HG03175 (cell line): ENCODE results near the gene STBD1.
"Not testable (repeated sequence)": the region's sequence is repeated elsewhere in the genome, so short reads cannot be mapped to it uniquely, and the experiment has no call there.

Source experiments
- ATAC-seq: cut with Tn5 transposase; IDR thresholded peaks from one replicate; pipeline ENCODE4 v1.9.1; 2021; ENCODE audit warnings: mild to moderate bottlenecking, moderate library complexity; ENCODE audit not compliant: unreplicated experiment

STBD1 gene

GRCh38 chr4:76305971-76306881 is at the start of gene STBD1:
Gene STBD1, plus strand, starts transcription at chr4:76306733. Its CDS starts 37 bp downstream, at chr4:76306770.
- no peak for ATAC-seq

DNA sequence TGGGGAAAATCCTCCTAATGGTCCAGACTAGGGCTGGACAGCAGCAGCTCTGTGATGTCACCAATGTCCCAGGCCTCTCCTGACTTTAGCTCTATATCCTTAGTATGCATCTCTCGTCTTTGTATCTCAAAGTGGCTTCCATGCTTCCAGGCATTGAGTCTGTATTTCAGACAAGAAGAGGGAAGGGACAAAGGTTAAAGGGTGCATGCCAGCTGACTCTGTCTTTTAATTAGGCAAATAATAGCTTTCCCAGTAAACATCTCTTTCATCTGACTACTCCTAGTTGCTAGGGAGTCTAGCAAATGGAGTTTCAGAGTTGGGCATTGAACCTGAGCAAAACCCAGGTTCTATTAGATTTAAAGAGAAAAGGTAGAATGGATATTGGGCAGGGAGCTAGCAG is 49.6 kb upstream of the STBD1 start:
- no peak for ATAC-seq

GRCh38 chr4:76257824-76258223 is 48.7 kb upstream of the STBD1 start:
- ATAC-seq, result no peak

GRCh38 chr4:76260571-76260970 is 46.0 kb upstream of the STBD1 start:
- no peak for ATAC-seq

- ATAC-seq, result no peak
These were observed 40.8 kb upstream of the STBD1 start for GRCh38 chr4:76265631-76266218.

DNA sequence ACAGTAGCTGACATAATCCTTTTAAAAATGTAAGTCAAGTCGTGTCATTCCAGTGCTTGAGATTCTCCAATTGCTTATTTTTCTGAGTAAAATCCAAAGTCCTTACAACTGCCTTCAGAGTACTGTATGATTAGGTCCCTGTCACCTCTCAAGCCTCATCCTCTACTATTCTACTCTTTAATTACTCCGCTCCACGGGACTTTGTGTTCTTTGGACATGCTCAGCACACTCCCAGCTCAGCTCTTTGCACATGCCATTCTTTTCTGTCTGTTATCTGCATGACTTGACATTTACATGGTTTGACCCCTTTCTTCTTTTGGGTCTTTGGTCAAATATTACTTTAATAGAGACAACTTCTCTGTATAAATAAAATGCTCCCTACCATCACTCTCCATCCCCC is 39.9 kb upstream of the STBD1 start:
- no peak for ATAC-seq

- no peak for ATAC-seq
These were observed 38.7 kb upstream of the STBD1 start for GRCh38 chr4:76267811-76268210.

- no peak for ATAC-seq
These were observed 36.0 kb upstream of the STBD1 start for GRCh38 chr4:76270244-76271175.

- no peak for ATAC-seq
These were observed 35.3 kb upstream of the STBD1 start for GRCh38 chr4:76271248-76271647.

- ATAC-seq, result no peak
These were observed 34.5 kb upstream of the STBD1 start for GRCh38 chr4:76272073-76272472.

DNA sequence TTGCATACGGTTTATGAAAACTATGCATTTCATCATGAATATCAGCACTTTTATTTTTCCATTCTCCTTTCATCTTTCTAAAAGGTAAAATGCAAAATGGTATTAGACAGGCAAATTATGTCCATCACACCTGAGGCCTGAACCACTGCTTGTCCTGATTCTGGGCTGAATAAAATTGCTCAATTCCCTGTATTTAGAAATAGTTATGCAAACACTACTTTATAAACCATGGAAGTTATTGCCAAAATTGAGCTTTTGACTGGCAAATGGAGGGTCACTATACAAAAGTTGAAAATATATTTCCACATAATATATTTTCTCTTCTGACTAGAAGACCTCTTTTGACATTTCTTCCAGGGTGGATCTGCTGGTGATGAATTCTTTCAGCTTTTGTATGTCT is 34.0 kb upstream of the STBD1 start:
- ATAC-seq, result no peak

GRCh38 chr4:76272999-76273398 is 33.5 kb upstream of the STBD1 start:
- no peak for ATAC-seq

DNA sequence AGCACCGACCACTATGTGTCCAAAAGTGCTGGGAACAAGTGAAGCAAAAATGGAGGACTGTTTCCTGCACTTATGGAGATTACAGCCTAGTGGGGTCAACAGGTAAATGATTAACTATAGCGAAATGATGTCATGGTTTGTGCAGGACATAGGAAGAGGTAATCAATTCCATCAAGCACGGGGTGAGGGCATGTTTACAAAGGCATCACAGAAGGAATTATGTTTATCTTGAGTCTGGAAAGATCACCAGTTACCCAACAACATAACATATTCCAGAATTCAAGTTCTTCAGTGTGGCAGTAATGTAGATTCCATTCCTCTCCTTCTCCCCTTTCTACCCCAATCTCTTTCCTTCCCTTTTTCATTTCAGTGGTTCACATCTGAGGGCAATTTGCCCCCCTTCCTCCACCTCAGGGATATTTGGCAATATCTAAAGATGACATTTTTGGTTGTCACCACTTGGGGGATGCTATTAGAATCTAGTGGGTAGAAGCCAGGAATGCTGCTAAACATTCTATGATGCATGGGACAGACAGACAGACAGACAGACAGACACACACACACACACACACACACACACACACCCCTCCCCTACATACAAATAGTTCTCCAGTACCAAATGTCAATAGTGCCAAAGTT is 30.9 kb upstream of the STBD1 start:
- ATAC-seq, result no peak

DNA sequence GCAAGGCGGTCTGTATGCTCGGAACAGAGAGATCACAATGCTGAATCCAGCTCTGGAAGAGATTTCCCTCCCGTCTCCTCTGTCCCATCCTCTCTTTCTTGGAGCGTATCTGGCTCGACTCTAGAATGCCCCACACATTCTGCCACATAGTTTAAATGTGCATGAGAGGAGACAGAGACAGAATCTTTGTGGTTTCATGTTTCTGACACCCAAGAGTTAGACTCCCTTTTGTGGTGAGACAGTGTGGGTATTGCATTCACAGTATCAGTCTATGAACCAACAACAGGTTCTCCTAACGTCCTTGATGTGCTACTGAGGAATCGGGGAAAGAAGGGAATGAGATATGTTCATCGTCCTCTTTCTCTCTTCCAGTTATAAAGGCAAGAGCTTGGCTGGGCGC is 29.7 kb upstream of the STBD1 start:
- no peak for ATAC-seq

GRCh38 chr4:76277667-76278066 is 28.9 kb upstream of the STBD1 start:
- no peak for ATAC-seq

DNA sequence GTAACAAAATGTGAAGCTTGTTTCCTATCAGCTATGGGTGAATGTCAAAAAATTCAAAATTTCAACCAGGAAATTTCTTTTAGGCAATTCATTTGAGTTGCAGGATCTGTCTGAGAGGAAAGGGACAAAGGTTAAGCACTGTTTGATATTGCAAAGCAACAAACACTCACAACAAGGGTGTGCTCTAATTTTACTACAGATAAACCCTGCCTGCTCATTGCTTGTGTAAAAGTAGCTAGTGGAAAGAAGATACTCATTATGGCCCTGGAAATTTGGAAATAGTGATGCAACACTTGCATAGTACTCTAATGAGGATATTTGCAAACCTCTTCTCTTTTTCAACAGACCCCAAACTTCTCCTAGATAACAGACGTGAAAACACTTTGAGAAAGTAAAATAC is 27.9 kb upstream of the STBD1 start:
- no peak for ATAC-seq

DNA sequence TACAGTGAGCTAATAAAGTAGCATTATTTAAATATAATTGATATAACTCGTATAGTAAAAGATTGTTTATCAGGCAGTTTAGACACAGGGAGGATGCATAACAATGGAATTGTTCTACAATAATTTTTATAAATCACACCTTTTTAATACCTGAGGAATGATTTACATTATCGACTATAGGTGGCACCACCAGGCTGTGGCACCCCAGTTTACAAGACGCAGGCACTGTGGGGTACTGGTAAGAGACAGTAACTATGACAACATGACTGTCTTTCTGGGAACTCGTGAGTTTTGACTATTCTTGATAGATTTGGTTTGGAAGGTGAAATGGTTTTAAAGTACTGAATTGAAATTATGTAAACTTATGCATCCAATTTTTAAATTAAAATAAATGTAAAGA is 27.1 kb upstream of the STBD1 start:
- no peak for ATAC-seq

DNA sequence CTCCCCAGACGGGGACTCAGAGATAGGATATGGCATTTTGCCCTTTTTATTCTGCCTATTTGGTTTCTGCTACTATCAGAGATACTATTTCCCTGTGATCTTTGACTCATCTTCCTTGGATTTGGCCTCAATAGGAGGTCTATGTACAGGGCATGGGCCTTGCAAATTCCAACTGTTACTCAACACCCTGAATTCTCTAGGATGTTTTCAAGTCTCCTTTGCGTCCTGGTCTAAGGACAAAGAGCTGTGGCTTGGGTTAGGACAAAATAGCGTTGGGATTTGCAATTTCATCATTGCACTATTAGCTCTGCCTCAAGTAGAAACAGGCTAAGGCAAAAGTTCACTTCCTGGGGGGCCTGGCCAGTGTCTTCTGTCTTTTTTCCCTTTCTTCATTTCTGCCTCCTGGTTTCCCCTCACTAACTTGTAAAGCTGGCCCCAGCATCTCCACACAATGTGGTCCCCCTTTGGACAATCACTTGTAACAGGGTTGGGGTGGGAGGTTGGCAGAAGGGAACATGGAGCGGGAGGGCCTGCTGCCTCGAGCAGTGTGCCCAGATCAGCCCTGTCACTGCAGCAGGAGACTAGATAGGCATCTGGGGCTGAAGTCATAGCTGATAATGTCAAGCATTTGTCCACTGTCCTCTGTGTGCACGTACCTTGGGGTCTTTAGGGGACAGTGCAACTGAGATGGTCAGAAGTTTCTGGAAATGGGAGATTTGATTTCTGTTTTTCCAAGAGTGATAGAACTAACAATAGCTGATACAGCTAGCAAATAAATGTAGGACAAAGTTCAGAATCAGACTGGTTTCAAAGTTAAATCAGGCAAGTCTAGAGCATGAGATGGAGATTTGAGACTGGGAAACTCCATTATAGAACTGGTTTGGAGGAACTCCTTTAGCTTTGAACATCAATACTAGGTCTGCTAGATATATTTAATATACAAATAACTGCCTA is 25.8 kb upstream of the STBD1 start:
- ATAC-seq, result no peak

DNA sequence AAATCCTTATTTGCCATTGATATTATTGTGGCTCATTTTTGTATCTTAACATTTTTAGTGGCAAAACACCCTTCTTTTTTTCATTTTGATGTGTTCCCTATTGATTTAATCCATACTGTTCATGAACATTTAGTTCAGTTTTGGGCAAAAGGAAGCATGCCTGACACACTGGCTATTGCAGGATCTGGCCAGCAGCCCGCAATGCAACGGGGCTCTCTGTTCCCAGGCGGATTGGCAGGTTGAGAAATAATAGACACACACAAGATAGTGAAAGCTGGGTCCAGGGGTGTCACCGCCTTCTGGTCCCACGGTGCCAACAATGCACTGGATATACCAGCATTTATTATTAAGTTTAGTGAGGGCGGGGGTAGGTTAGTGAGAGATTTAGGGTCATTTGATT is 24.9 kb upstream of the STBD1 start:
- not testable (repeated sequence) for ATAC-seq
